NB4 (cell line): ENCODE data around the gene LVRN.

Experiments used
- MYC ChIP-seq: IDR thresholded peaks from 2 replicates; pipeline ENCODE4 v1.6.1; 2011; ENCODE audit warnings: low read depth, low read length
- POLR2A ChIP-seq: IDR thresholded peaks from 2 replicates; pipeline ENCODE4 v1.6.1; 2011; ENCODE audit warnings: mild to moderate bottlenecking; ENCODE audit not compliant: insufficient read length; ENCODE audit errors: extremely low read depth
- TF ChIP-seq, protein P1 (sequence below): IDR thresholded peaks from 2 replicates; pipeline ENCODE4 v1.6.1; 2011; ENCODE audit warnings: low read depth, low read length
- TF ChIP-seq, protein P2 (sequence below): IDR thresholded peaks from one replicate; pipeline ENCODE4 v1.5.1; 2012; ENCODE audit warnings: low read depth, low read length

DNA sequence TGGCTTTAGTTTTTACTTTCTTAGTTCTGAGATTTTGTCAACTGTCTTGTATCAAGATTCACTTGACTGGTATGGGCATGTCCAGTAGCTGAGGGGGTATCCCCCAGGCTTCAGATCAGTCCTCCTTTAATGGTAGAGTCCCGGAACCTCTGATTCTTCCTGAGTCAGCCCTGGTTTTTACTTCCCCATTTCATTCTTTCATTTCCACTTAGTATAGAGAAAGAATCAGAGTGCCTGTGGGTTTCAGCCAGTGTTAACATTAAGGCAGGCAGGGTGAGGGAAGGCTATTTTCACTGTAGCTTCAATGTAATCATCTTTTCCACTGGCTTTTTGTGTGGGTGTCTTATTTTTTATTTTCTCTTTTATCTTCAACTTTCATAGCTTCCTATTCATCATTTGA, 114.2 kb downstream of the LVRN start:
- TF ChIP-seq MYC (no peak), POLR2A (no peak)
- TF ChIP-seq, protein P1, sequence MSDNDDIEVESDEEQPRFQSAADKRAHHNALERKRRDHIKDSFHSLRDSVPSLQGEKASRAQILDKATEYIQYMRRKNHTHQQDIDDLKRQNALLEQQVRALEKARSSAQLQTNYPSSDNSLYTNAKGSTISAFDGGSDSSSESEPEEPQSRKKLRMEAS = no peak
- TF ChIP-seq, protein P2, sequence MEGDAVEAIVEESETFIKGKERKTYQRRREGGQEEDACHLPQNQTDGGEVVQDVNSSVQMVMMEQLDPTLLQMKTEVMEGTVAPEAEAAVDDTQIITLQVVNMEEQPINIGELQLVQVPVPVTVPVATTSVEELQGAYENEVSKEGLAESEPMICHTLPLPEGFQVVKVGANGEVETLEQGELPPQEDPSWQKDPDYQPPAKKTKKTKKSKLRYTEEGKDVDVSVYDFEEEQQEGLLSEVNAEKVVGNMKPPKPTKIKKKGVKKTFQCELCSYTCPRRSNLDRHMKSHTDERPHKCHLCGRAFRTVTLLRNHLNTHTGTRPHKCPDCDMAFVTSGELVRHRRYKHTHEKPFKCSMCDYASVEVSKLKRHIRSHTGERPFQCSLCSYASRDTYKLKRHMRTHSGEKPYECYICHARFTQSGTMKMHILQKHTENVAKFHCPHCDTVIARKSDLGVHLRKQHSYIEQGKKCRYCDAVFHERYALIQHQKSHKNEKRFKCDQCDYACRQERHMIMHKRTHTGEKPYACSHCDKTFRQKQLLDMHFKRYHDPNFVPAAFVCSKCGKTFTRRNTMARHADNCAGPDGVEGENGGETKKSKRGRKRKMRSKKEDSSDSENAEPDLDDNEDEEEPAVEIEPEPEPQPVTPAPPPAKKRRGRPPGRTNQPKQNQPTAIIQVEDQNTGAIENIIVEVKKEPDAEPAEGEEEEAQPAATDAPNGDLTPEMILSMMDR = no peak
